GM19452 (cell line): ENCODE data around the gene KDM6A.
"Not testable (repeated sequence)": the region's sequence is repeated elsewhere in the genome, so short reads cannot be mapped to it uniquely, and the experiment has no call there.

Experiments used
- ATAC-seq: cut with Tn5 transposase; IDR thresholded peaks from one replicate; pipeline ENCODE4 v1.9.1; 2021; ENCODE audit not compliant: unreplicated experiment

The KDM6A gene

GRCh38 chrX:44954562-44954961 lies 81.6 kb downstream of the KDM6A start:
- no peak for ATAC-seq

- ATAC-seq: no peak
Measured at GRCh38 chrX:44957848-44958247, 84.9 kb downstream of the KDM6A start.

- no peak for ATAC-seq
Measured at GRCh38 chrX:44958480-44958879, 85.5 kb downstream of the KDM6A start.

- ATAC-seq: no peak
Measured at GRCh38 chrX:44961817-44962607, 89.0 kb downstream of the KDM6A start.

- no peak for ATAC-seq
Measured at GRCh38 chrX:44962944-44963343, 90.0 kb downstream of the KDM6A start.

- ATAC-seq: no peak
Measured at GRCh38 chrX:44967221-44967620, 94.2 kb downstream of the KDM6A start.

GRCh38 chrX:44970709-44971108 lies 97.7 kb downstream of the KDM6A start:
- no peak for ATAC-seq

- ATAC-seq: no peak
Measured at GRCh38 chrX:44971674-44972073, 98.7 kb downstream of the KDM6A start.

- no peak for ATAC-seq
Measured at GRCh38 chrX:44972132-44972531, 99.1 kb downstream of the KDM6A start.

GRCh38 chrX:44973420-44973932 lies 100.5 kb downstream of the KDM6A start:
- no peak for ATAC-seq

GRCh38 chrX:44974451-44974850 lies 101.5 kb downstream of the KDM6A start:
- no peak for ATAC-seq

GRCh38 chrX:44975666-44976263 lies 102.8 kb downstream of the KDM6A start:
- no peak for ATAC-seq

GRCh38 chrX:44978976-44979375 lies 106.0 kb downstream of the KDM6A start:
- no peak for ATAC-seq

GRCh38 chrX:44980403-44980802 lies 107.4 kb downstream of the KDM6A start:
- no peak for ATAC-seq

GRCh38 chrX:44980883-44981282 lies 107.9 kb downstream of the KDM6A start:
- no peak for ATAC-seq

GRCh38 chrX:44989995-44990770 lies 117.2 kb downstream of the KDM6A start:
- ATAC-seq: no peak

GRCh38 chrX:44992775-44993174 lies 119.8 kb downstream of the KDM6A start:
- no peak for ATAC-seq

GRCh38 chrX:44996277-44996676 lies 123.3 kb downstream of the KDM6A start:
- ATAC-seq: no peak

GRCh38 chrX:44997282-44997812 lies 124.4 kb downstream of the KDM6A start:
- no peak for ATAC-seq

- ATAC-seq: no peak
Measured at GRCh38 chrX:44997888-44998287, 124.9 kb downstream of the KDM6A start.

GRCh38 chrX:44999237-44999636 lies 126.2 kb downstream of the KDM6A start:
- not testable (repeated sequence) for ATAC-seq
